ENCODE results near the gene NAP1L5.

DNA sequence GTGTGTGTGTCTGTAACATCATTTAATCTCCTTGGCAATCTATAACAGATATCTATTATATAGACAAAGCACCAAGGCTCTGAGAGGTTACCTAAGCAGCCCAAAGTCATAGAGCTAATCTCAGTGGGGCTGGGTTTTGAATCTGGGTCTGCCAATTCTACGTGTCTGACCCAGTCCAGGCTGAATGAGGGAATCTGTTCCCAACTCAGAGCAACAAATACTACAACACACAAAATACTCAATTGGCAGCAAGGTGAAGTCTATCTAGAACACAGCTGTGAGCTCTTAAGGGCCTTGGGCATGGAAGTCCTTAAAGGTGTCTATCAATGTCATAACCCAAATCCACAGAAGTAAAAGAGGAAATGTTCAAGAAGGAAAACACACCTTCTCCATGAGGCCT, 47.5 kb upstream of the NAP1L5 start:
- TF ChIP-seq, protein P1, sequence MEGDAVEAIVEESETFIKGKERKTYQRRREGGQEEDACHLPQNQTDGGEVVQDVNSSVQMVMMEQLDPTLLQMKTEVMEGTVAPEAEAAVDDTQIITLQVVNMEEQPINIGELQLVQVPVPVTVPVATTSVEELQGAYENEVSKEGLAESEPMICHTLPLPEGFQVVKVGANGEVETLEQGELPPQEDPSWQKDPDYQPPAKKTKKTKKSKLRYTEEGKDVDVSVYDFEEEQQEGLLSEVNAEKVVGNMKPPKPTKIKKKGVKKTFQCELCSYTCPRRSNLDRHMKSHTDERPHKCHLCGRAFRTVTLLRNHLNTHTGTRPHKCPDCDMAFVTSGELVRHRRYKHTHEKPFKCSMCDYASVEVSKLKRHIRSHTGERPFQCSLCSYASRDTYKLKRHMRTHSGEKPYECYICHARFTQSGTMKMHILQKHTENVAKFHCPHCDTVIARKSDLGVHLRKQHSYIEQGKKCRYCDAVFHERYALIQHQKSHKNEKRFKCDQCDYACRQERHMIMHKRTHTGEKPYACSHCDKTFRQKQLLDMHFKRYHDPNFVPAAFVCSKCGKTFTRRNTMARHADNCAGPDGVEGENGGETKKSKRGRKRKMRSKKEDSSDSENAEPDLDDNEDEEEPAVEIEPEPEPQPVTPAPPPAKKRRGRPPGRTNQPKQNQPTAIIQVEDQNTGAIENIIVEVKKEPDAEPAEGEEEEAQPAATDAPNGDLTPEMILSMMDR (IDR thresholded peaks at IDR 0.05), result no peak
- TF ChIP-seq EP300 (IDR thresholded peaks at IDR 0.05), result no peak
- TF ChIP-seq POLR2A (IDR thresholded peaks at IDR 0.05), result no peak
- TF ChIP-seq POLR2AphosphoS5 (IDR thresholded peaks at IDR 0.05), result no peak

Data from gastroesophageal sphincter (tissue), 3 donors.